ENCODE measurements around the gene CAMK2D.
A peak's percentile ranks its signal among the peaks of the same experiment; 100 is the strongest.
"Not testable (repeated sequence)": the region's sequence is repeated elsewhere in the genome, so short reads cannot be mapped to it uniquely, and the experiment has no call there.

Gene CAMK2D

GRCh38 chr4:113727802-113728201 is 33.7 kb downstream of the CAMK2D start:
- DNase-seq, result no peak

DNA sequence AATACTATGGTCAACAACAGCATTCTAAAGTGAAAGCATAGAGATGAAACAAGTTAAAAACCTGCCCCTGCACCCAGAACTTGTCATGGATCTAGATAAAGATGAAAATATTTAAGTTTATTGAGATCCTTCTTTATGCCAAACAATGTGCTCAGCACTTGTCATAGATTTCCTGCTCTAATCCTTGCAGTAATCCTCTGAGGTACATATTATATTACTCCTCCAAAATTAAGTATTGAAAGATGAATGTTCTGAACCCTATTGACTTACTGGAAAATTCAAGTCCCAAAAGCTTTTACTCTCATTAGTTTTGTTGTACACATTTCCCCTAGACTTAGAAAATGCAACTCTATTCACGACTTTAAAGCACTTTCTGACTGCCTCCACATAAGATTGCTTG is 35.6 kb downstream of the CAMK2D start:
- DNase-seq, result no peak

GRCh38 chr4:113718252-113718651 is 43.3 kb downstream of the CAMK2D start:
- no peak for DNase-seq

- no peak for DNase-seq
Measured at GRCh38 chr4:113711883-113712662, 49.5 kb downstream of the CAMK2D start.

DNA sequence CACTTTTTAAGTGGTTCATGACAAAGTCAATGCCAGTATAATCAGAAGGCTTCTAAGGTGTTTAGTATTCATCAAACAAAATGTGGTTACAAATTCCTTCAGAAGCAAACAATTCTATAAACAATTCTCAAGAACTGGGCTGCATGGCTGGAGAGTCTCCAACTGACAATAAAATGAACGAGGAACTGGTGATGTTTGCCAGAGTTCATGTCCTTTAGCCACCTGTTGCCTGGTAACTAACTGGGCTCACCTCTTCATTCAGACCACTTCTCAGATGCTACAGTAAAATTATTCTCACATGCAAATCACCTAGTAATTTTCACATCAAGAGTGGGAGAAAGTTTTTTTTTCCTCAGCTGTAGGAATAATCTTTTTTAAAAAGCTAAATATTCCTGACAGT is 53.3 kb downstream of the CAMK2D start:
- DNase-seq, result no peak

- no peak for DNase-seq
Measured at GRCh38 chr4:113707048-113707447, 54.5 kb downstream of the CAMK2D start.

GRCh38 chr4:113705097-113705496 is 56.4 kb downstream of the CAMK2D start:
- not testable (repeated sequence) for DNase-seq

GRCh38 chr4:113702596-113702995 is 58.9 kb downstream of the CAMK2D start:
- DNase-seq, result not testable (repeated sequence)

- DNase-seq, result no peak
Measured at GRCh38 chr4:113701169-113701568, 60.4 kb downstream of the CAMK2D start.

GRCh38 chr4:113700602-113701150 is 60.9 kb downstream of the CAMK2D start:
- no peak for DNase-seq

DNA sequence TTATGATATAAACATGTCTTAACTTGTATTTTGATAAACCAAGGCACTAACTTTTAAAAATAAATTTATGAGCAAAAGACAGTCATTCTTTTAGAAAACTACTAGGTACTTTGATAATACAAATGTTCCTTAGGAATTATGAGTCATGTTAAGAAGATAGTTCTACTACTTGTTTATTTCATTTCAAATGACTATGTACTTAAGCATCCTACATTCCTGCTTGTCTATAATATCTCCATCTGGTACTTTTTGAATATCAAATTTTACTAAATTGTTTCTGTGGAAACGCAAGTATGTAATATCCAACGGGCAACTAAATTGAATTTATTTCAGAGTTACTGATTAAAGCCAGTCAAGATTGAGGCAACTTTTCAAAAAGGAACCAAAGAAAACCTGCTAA is 61.8 kb downstream of the CAMK2D start:
- DNase-seq, result no peak

- no peak for DNase-seq
Measured at GRCh38 chr4:113697429-113697828, 64.1 kb downstream of the CAMK2D start.

DNA sequence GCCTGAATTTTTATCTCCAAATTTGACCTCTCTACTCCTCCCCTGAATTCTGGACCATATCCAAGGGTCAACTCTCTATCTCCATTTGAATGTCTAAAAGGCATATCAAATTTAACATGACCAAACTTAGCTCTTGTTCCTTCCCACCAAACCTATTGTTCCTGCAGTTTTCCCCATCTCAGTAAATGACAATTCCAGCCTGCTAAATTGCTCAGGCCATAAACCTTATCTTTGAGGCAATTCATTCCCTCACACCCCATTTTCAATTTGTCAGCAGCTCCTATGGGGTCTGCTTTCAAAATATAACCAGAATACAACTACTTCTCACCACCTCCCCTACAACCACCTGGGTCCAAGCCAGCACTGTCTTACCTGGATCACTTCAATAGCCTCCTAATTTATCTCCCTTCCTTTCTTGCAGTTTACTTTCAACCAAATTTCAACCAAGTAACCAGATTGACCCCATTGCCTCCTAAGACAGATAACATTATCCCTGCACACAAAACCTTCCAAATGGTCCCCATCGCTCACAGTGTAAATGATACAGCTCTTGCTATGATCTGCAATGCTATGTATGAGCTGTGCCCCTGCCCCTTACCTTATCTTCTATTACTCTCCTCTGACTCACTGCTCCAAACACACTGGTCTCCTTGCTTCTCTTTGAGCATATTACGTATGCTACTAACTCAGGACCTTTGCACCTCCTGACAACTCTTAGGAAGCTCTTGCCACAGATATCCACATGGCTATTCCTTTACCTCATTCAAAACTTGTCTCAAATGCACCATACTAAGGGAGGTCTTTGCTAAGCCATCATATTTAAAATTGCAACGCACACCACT is 66.0 kb downstream of the CAMK2D start:
- DNase-seq, result no peak

- DNase-seq, result no peak
Measured at GRCh38 chr4:113694008-113694407, 67.5 kb downstream of the CAMK2D start.

GRCh38 chr4:113692809-113693411 is 68.6 kb downstream of the CAMK2D start:
- DNase-seq, result no peak

GRCh38 chr4:113691676-113692075 is 69.9 kb downstream of the CAMK2D start:
- no peak for DNase-seq

- DNase-seq, result no peak
Measured at GRCh38 chr4:113689394-113689793, 72.1 kb downstream of the CAMK2D start.

- no peak for DNase-seq
Measured at GRCh38 chr4:113687067-113687718, 74.3 kb downstream of the CAMK2D start.

GRCh38 chr4:113685157-113685556 is 76.4 kb downstream of the CAMK2D start:
- DNase-seq, result not testable (repeated sequence)

- DNase-seq, result no peak
Measured at GRCh38 chr4:113684534-113685091, 76.9 kb downstream of the CAMK2D start.

GRCh38 chr4:113682730-113683537 is 78.6 kb downstream of the CAMK2D start:
- DNase-seq, result peak; percentile 52 to 58

DNA sequence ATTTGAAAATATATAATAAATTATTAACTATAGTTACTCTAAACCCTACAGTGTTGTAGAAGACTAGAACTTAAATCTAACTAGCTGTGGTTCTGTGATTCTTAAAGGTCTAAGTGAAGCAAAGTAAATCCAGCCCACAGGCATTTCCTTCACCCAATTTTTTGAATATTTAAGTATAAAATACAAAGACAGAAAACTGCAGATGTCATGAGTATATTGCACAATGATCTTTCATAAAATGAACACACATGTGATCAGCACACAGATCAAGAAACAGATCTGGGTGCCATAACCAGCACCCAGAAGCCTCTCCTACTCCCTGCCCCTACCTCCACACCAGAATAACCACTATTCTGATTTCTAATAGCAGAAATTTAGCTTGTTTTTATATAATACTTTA is 82.9 kb downstream of the CAMK2D start:
- no peak for DNase-seq
